SK-N-SH (cell line): ENCODE measurements around the gene IKZF4. TPM values are rescaled to one million over a fixed set of nuclear protein-coding genes. Genes with fewer than 3 reads are reported as not detected.
"Not testable (repeated sequence)": the region's sequence is repeated elsewhere in the genome, so short reads cannot be mapped to it uniquely, and the experiment has no call there.

Experiments used
- CTCF ChIA-PET: fragments of 300-600, 350-600 bp; formaldehyde crosslinking; extraction: SDS; loops from one replicate; lab custom pipeline; 2021; lab: Yijun Ruan, JAX
- POLR2A ChIA-PET: fragments of 350-600 bp; sonication (Branson Sonifier 250); formaldehyde crosslinking; extraction: SDS; loops from one replicate; lab custom pipeline; 2020; ENCODE audit warnings: antibody characterized with exemption, inconsistent platforms; lab: Yijun Ruan, JAX
- DNase-seq: peaks from one replicate; pipeline ENCODE4 v3.0.0; 2012
- H2AFZ ChIP-seq: fragments of 200-600 bp; sonication (generic); 2 replicates; pipeline ENCODE4 v1.8.1; 2016; ENCODE audit warnings: antibody characterized with exemption, mild to moderate bottlenecking, low read depth
- H3F3A ChIP-seq: fragments of 200-600 bp; sonication (generic); replicated peaks from 2 replicates; pipeline ENCODE3; 2016; ENCODE audit warnings: antibody characterized with exemption, mild to moderate bottlenecking; ENCODE audit not compliant: insufficient read depth
- H3K27ac ChIP-seq, 2 experiments: fragments of 200-500 bp in 1 of 2; fragments of 200-600 bp in 1 of 2; sonication (Bioruptor generic) in 1 of 2; sonication (generic), shearing (Covaris generic) in 1 of 2; 2 replicates each; pipeline versions ENCODE4 v1.5.1 to v1.6.1; 2014 to 2016; ENCODE audit warnings: low read depth in 2 of 2, inconsistent platforms in 1 of 2, low read length in 1 of 2, mild to moderate bottlenecking in 1 of 2, mixed read lengths in 1 of 2
- H3K27me3 ChIP-seq: fragments of 200-600 bp; sonication (generic), shearing (Covaris generic); 2 replicates; pipeline ENCODE4 v1.6.1; 2016; ENCODE audit warnings: mixed run types; ENCODE audit not compliant: insufficient read depth
- H3K36me3 ChIP-seq, 2 experiments: fragments of 200-500 bp in 1 of 2; fragments of 200-600 bp in 1 of 2; sonication (Bioruptor generic) in 1 of 2; sonication (generic) in 1 of 2; replicated peaks in 1 of 2; 2 replicates each; pipeline versions ENCODE3 to v1.5.1; 2014 to 2016; ENCODE audit warnings: low read length in 1 of 2, mild to moderate bottlenecking in 1 of 2; ENCODE audit not compliant: insufficient read depth in 2 of 2, control insufficient read depth in 1 of 2
- H3K4me1 ChIP-seq, 2 experiments: fragments of 200-500 bp in 1 of 2; fragments of 200-600 bp in 1 of 2; sonication (Bioruptor generic) in 1 of 2; sonication (generic), shearing (Covaris generic) in 1 of 2; 2 replicates each; pipeline versions ENCODE4 v1.5.1 to v1.6.1; 2014 to 2016; ENCODE audit warnings: low read depth in 1 of 2, low read length in 1 of 2, mixed run types in 1 of 2; ENCODE audit not compliant: insufficient read depth in 2 of 2, control insufficient read depth in 1 of 2
- H3K4me2 ChIP-seq: fragments of 200-600 bp; sonication (generic), shearing (Covaris generic); 2 replicates; pipeline ENCODE4 v1.6.1; 2017; ENCODE audit warnings: mixed run types
- H3K4me3 ChIP-seq, 2 experiments: fragments of 200-500 bp in 1 of 2; fragments of 200-600 bp in 1 of 2; sonication (Bioruptor generic) in 1 of 2; sonication (generic), shearing (Covaris generic) in 1 of 2; 2 replicates each; pipeline versions ENCODE4 v1.5.1 to v1.8.1; 2014 to 2016; ENCODE audit warnings: low read depth in 2 of 2, inconsistent platforms in 1 of 2, low read length in 1 of 2, mild to moderate bottlenecking in 1 of 2, mixed read lengths in 1 of 2, moderate library complexity in 1 of 2
- H3K79me2 ChIP-seq: fragments of 200-600 bp; sonication (generic); 2 replicates; pipeline ENCODE4 v1.8.1; 2017; ENCODE audit warnings: mild to moderate bottlenecking; ENCODE audit not compliant: insufficient read depth
- H3K9ac ChIP-seq: fragments of 200-600 bp; sonication (generic); 2 replicates; pipeline ENCODE4 v1.6.1; 2017; ENCODE audit warnings: mixed run types
- H3K9me2 ChIP-seq: fragments of 200-600 bp; sonication (generic); 2 replicates; pipeline ENCODE4 v1.6.1; 2017; ENCODE audit warnings: mixed run types
- H3K9me3 ChIP-seq: fragments of 200-600 bp; sonication (generic); 2 replicates; pipeline ENCODE4 v1.6.1; 2017; ENCODE audit warnings: mixed run types, mild to moderate bottlenecking, moderate library complexity
- H4K20me1 ChIP-seq: fragments of 200-600 bp; sonication (generic); 2 replicates; pipeline ENCODE4 v1.6.1; 2017; ENCODE audit warnings: mild to moderate bottlenecking, mixed run types; ENCODE audit not compliant: insufficient read depth
- EZH2phosphoT487 ChIP-seq: fragments of 200-600 bp; sonication (generic); IDR thresholded peaks from 2 replicates; pipeline ENCODE4 v1.6.1; 2017; ENCODE audit warnings: low read depth, mixed run types, mild to moderate bottlenecking, antibody characterized with exemption, moderate library complexity, borderline replicate concordance
- GABPA ChIP-seq: IDR thresholded peaks from 2 replicates; pipeline ENCODE4 v1.4.0; 2012; ENCODE audit warnings: low read depth, mild to moderate bottlenecking
- NFIC ChIP-seq: IDR thresholded peaks from 2 replicates; pipeline ENCODE4 v1.4.0; 2012; ENCODE audit warnings: borderline replicate concordance
- POLR2AphosphoS5 ChIP-seq: IDR thresholded peaks from 2 replicates; pipeline ENCODE4 v1.6.1; 2012; ENCODE audit warnings: low read depth, low read length
- SIN3A ChIP-seq: IDR thresholded peaks from 2 replicates; pipeline ENCODE4 v1.6.1; 2012; ENCODE audit warnings: low read depth, mild to moderate bottlenecking, low read length, moderate library complexity, borderline replicate concordance
- SMC3 ChIP-seq: IDR thresholded peaks from 2 replicates; pipeline ENCODE4 v1.6.1; 2012; ENCODE audit warnings: low read depth, low read length, improper control_type of control experiment
- TAF1 ChIP-seq: IDR thresholded peaks from 2 replicates; pipeline ENCODE4 v1.6.1; 2012; ENCODE audit warnings: low read depth, mild to moderate bottlenecking, low read length, moderate library complexity, borderline replicate concordance
- USF1 ChIP-seq: IDR thresholded peaks from 2 replicates; pipeline ENCODE4 v1.4.0; 2012; ENCODE audit warnings: low read depth, borderline replicate concordance
- WGBS: methylation state at CpG from one replicate; pipeline ENCODE4 v1.1.6; 2017; ENCODE audit warnings: low lambda C conversion rate; 5-methylcytosine and 5-hydroxymethylcytosine counted together
- polyA plus RNA-seq, 3 experiments: library from polyadenylated mRNA; depleted of rRNA; stranded (reverse); fragments of >200 nt; gene quantifications; 2 replicates each; pipeline ENCODE4 v1.2.3, GENCODE V29; 2012
- TF ChIP-seq, protein P1 (sequence below): IDR thresholded peaks from 2 replicates; pipeline ENCODE4; 2012
- TF ChIP-seq, protein P2 (sequence below): fragments of 200-600 bp; sonication (generic); IDR thresholded peaks from 2 replicates; pipeline ENCODE4 v1.6.1; 2017; ENCODE audit warnings: antibody characterized with exemption, mild to moderate bottlenecking, moderate library complexity
- TF ChIP-seq, protein P3 (sequence below): fragments of 150-350 bp; IDR thresholded peaks from 2 replicates; pipeline ENCODE4 v1.6.1; 2016; ENCODE audit warnings: mild to moderate bottlenecking, low read depth, low read length

IKZF4 gene
- polyA plus RNA-seq, 1 of the 3 experiments (the other 2 are of a cell fraction): 3.9 TPM

- CTCF ChIA-PET: interaction anchor here (1.0 to 7.0 kb wide), 7 partner anchors 8 to 247 kb away, joined by 3 to 50 read pairs (median 4); partner anchors contain the start of gene RAB5B
- no peaks in the 10 kb centered on the region for H3K4me1 ChIP-seq
- DNase-seq: no peak
- H2AFZ ChIP-seq: no peak overlapping the region
- POLR2A ChIA-PET: interaction anchor here (1.2 to 2.0 kb wide), 3 partner anchors 11 to 132 kb away, joined by 4 to 10 read pairs (median 4); partner anchors contain the start of genes RAB5B and RPL41
- no peak overlapping the region for H3K4me3 ChIP-seq
- TF ChIP-seq, protein P1, sequence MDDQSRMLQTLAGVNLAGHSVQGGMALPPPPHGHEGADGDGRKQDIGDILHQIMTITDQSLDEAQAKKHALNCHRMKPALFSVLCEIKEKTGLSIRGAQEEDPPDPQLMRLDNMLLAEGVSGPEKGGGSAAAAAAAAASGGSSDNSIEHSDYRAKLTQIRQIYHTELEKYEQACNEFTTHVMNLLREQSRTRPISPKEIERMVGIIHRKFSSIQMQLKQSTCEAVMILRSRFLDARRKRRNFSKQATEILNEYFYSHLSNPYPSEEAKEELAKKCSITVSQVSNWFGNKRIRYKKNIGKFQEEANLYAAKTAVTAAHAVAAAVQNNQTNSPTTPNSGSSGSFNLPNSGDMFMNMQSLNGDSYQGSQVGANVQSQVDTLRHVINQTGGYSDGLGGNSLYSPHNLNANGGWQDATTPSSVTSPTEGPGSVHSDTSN: no peak
- TF ChIP-seq TAF1 (no peak), POLR2AphosphoS5 (no peak), USF1 (no peak)
- H3K9me2 ChIP-seq: no peaks in the 10 kb centered on the region
- H3K4me2 ChIP-seq: no peak overlapping the region
- peaks cover 6% of the 10 kb centered on the region for H3F3A ChIP-seq
- 68% methylated on average over 2 of the region's 2 CpGs for WGBS
- no peaks in the 10 kb centered on the region for H4K20me1 ChIP-seq
- no peaks in the 10 kb centered on the region for H3K9me3 ChIP-seq
- H3K9ac ChIP-seq: no peak overlapping the region
- peaks cover 18 to 57% of the 10 kb centered on the region in 2 experiments for H3K36me3 ChIP-seq
- H3K27ac ChIP-seq: no peak overlapping the region
- H3K27me3 ChIP-seq: no peaks in the 10 kb centered on the region
- peaks cover 22% of the 10 kb centered on the region; the same call in 1 of the 2 replicates for H3K79me2 ChIP-seq
These were observed 36.0 kb upstream of the IKZF4 start for GRCh38 chr12:55984861-55985260.

- Histone ChIP-seq H2AFZ (no peak overlapping the region), H3F3A (peaks cover 6% of the 10 kb centered on the region), H4K20me1 (no peaks in the 10 kb centered on the region), H3K9ac (no peak overlapping the region), H3K4me3 (no peak overlapping the region), H3K27ac (no peak overlapping the region), H3K4me2 (no peak overlapping the region), H3K79me2 (peaks cover 22% of the 10 kb centered on the region; the same call in 1 of the 2 replicates), H3K9me3 (no peaks in the 10 kb centered on the region), H3K27me3 (no peaks in the 10 kb centered on the region), H3K4me1 (no peaks in the 10 kb centered on the region), H3K9me2 (no peaks in the 10 kb centered on the region), H3K36me3 (peaks cover 23 to 61% of the 10 kb centered on the region in 2 experiments)
- TF ChIP-seq, protein P1: no peak
- TF ChIP-seq GABPA (no peak), SMC3 (no peak), NFIC (no peak), EZH2phosphoT487 (no peak), SIN3A (no peak)
- TF ChIP-seq, protein P2, sequence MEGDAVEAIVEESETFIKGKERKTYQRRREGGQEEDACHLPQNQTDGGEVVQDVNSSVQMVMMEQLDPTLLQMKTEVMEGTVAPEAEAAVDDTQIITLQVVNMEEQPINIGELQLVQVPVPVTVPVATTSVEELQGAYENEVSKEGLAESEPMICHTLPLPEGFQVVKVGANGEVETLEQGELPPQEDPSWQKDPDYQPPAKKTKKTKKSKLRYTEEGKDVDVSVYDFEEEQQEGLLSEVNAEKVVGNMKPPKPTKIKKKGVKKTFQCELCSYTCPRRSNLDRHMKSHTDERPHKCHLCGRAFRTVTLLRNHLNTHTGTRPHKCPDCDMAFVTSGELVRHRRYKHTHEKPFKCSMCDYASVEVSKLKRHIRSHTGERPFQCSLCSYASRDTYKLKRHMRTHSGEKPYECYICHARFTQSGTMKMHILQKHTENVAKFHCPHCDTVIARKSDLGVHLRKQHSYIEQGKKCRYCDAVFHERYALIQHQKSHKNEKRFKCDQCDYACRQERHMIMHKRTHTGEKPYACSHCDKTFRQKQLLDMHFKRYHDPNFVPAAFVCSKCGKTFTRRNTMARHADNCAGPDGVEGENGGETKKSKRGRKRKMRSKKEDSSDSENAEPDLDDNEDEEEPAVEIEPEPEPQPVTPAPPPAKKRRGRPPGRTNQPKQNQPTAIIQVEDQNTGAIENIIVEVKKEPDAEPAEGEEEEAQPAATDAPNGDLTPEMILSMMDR: no peak
- TF ChIP-seq, protein P3, sequence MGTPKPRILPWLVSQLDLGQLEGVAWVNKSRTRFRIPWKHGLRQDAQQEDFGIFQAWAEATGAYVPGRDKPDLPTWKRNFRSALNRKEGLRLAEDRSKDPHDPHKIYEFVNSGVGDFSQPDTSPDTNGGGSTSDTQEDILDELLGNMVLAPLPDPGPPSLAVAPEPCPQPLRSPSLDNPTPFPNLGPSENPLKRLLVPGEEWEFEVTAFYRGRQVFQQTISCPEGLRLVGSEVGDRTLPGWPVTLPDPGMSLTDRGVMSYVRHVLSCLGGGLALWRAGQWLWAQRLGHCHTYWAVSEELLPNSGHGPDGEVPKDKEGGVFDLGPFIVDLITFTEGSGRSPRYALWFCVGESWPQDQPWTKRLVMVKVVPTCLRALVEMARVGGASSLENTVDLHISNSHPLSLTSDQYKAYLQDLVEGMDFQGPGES: no peak
- DNase-seq: no peak
- ChIA-PET CTCF (interaction anchor here (1.0 to 7.0 kb wide), 7 partner anchors 8 to 247 kb away, joined by 3 to 50 read pairs (median 4); partner anchors contain the start of gene RAB5B), POLR2A (interaction anchor here (1.2 to 2.0 kb wide), 3 partner anchors 11 to 131 kb away, joined by 4 to 10 read pairs (median 4); partner anchors contain the start of genes RAB5B and RPL41)
- WGBS: 83% methylated on average over 4 of the region's 4 CpGs
These were observed 35.5 kb upstream of the IKZF4 start for GRCh38 chr12:55985341-55985740.

DNA sequence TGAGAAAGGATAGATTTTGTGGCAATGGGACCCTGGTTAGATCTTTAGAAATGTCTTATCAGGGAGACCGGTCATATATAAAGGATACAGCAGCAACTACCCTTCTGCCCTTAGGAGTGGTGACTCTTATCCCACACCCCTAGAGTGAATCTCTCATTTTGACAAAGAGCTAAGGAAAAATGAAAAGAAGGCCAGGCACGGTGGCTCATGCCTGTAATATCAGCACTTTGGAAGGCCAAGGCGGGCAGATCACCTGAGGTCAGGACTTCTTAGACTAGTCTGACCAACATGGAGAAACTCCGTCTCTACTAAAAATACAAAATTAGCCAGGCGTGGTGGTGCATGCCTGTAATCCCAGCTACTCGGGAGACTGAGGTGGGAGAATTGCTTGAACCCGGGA is 34.9 kb upstream of the IKZF4 start:
- Histone ChIP-seq H3K36me3 (peaks cover 27 to 65% of the 10 kb centered on the region in 2 experiments), H3K79me2 (peaks cover 22% of the 10 kb centered on the region; the same call in 1 of the 2 replicates)
- H3K4me1 ChIP-seq, H3K27ac ChIP-seq, H3K9me3 ChIP-seq, DNase-seq, H3F3A ChIP-seq, H3K9ac ChIP-seq, H3K9me2 ChIP-seq, H3K4me2 ChIP-seq, H3K4me3 ChIP-seq, H4K20me1 ChIP-seq, H3K27me3 ChIP-seq, H2AFZ ChIP-seq: not testable (repeated sequence)
- ChIA-PET CTCF (interaction anchor here (0.5 to 7.0 kb wide), 6 partner anchors 9 to 61 kb away, joined by 3 to 50 read pairs (median 4); no protein-coding TSS in a partner anchor), POLR2A (interaction anchor here (0.8 kb wide), 1 partner anchor 8 kb away, joined by 3 read pairs; no protein-coding TSS in a partner anchor)
- 96% methylated on average over 7 of the region's 7 CpGs for WGBS
